NCI-H2227 (cell line): ENCODE results near the gene USP8.

Source experiments
- DNase-seq: peaks from one replicate; lab custom pipeline; 2025; ENCODE audit not compliant: unreplicated experiment; lab: John Stamatoyannopoulos, UW

The USP8 gene

DNA sequence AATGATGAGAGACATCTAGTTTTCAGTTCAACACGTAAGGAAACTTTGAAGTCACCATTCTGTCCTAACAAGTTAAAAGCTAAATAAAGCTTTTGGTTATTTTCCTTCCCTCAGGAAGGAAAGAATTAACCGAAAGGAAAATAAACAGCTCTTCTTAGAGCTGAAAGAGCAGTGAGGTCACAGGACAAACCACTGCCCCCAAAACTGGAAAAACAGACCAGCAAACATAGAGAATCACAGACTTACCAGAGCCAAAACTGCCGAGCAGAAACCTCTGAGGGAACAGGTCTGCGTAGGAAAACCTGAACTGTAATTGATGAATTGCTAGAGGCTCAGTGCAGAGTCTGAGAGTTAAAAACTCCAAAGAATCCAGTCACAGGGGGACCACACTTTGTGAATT, 107.6 kb downstream of the USP8 start:
- DNase-seq = no peak

DNA sequence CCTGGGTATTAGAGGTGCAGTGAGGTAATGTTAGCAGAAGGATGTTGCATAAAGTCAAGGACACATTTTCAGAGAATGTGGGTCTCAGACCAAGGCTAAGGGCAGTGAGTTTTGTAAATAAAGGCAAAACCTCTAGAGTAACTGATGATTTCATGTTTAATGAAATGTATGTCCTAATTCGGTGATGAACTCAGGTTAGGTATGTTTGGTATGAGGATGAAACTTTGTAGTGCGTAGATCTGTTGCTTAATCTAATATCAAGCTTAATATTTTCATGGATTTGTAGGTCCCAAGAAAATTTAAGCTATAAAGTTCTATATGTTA, 118.6 kb downstream of the USP8 start:
- DNase-seq = no peak

GRCh38 chr15:50543556-50543955, 119.4 kb downstream of the USP8 start:
- no peak for DNase-seq

- DNase-seq = no peak
These were observed 120.2 kb downstream of the USP8 start for GRCh38 chr15:50544368-50544767.

DNA sequence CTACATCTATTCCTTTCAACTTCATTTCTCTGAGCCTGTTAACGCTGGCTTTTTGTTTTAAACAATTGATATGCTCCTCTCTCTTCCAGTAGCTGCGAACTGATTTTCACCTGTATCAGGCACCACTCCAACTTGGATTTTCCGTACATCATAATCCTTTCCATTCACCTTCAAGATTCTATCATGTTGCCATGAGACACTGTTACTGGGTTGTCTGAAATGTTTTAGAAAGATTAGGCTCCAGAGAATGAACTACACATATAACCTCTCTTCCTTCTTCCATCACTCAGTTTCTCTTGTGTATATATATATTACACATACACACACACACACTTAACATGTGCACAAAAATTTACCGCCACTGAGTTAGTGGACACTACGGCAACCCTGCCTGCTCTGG, 122.4 kb downstream of the USP8 start, which contains the start of gene USP50:
USP50 (minus strand) TSS at position 101 of the 400 bp plus-strand sequence. CDS start 141 bp downstream, outside the sequence.
- no peak for DNase-seq

- DNase-seq = no peak
These were observed 125.1 kb downstream of the USP8 start for GRCh38 chr15:50549326-50549725.

- DNase-seq = no peak
These were observed 128.0 kb downstream of the USP8 start for GRCh38 chr15:50552238-50552637.

DNA sequence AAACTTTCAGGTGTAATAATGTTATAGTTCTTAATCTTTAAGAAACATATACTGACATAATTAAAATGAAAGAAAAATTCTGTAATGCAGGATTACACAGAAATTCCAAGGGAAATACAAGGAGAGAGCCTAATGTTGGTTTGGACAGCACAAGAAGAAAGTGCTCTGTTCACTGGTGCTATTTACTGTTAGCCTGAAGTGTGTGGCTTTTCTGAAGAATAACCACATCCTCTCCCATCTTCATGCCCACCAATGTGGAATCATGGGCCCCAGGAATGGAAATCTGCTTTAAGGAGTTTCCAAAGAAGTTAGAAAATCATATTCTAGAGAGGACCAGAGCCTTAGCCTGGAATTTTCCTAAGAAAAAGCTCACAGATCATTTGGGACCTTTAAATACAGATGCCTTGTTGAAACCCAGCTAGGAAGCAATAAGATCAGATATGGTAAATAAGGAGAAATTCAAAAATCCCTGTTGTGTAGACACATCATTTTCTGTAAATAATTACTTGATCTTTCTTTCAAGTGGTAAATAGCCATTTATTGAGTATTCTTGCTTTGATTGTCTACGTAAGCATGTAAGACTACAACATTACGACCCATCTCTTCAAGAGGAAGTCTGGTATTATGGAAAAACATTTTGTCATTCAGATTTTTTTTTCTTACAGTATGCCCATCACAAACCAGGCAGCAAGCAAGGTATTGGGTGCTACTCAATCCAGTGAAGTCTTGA, 132.6 kb downstream of the USP8 start:
- DNase-seq = no peak

DNA sequence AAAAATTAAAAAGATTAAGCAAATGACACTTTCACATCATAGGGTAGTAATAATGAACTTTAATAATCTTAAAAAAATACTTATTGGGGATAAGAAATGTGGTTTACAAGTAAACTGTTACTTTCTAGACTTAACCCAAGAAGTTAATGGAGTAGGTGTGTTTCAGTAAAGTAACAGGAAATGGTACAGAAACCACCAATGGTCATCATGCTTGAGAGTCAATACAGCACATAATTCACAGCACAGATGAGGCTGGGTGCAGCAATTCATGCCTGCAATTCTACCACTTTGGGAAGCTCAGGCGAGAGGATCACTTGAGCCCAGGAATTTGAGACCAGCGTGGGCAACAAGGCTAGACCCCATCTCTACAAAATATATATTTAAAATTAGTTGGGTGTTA, 133.8 kb downstream of the USP8 start:
- no peak for DNase-seq

- no peak for DNase-seq
These were observed 138.8 kb downstream of the USP8 start for GRCh38 chr15:50562735-50563640.

DNA sequence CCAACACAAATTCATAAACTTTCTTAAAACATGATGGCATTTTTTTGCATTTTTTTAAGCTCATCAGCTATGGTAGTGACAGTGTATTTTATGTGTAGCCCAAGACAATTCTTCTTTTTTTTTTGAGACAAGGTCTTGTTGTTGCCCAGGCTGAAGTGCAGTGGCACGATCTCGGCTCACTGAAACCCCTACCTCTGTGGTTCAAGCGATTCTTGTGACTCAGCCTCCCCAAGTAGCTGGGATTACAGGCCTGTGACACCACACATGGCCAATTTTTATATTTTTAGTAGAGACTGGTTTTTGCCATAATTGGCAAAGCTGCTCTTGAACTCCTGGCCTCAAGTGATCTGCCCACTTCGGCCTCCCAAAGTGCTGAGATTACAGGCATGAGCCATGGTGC, 139.6 kb downstream of the USP8 start:
- DNase-seq = no peak
